OCI-LY7 (cell line): Measurements from ENCODE around the gene ADCY1.

Source experiments
- EZH2phosphoT487 ChIP-seq: fragments of 200-600 bp; sonication (generic); IDR thresholded peaks from 2 replicates; pipeline ENCODE4 v1.6.1; 2018; ENCODE audit warnings: low read depth, borderline replicate concordance, mild to moderate bottlenecking, mixed run types, antibody characterized with exemption, low read length, moderate library complexity, mixed read lengths
- TF ChIP-seq, protein P1 (sequence below): fragments of 200-600 bp; sonication (generic); conservative IDR thresholded peaks from 2 replicates; pipeline ENCODE4 v1.5.1; 2014; ENCODE audit warnings: mild to moderate bottlenecking, antibody characterized with exemption, low read length, moderate library complexity, mixed read lengths

DNA sequence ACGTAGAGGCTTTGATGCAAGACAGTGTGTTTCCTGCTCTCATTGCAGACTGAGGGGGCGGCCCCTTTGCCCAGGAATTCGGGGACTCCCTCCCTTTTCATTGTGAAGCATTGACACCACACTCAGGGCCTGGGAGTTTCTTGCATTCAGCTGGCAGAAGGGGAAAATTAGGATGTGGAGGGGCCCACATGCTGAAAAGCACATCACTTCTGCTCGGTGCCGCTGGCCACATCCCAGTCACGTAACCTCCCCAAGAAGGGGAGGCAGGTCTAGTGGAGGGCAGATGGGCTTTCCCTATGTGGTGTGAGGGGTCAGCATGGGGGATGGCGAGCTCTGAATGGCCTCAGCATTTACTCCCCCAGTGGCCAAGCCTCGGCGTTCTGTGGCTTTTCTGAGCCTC, 47.9 kb downstream of the ADCY1 start:
- TF ChIP-seq, protein P1, sequence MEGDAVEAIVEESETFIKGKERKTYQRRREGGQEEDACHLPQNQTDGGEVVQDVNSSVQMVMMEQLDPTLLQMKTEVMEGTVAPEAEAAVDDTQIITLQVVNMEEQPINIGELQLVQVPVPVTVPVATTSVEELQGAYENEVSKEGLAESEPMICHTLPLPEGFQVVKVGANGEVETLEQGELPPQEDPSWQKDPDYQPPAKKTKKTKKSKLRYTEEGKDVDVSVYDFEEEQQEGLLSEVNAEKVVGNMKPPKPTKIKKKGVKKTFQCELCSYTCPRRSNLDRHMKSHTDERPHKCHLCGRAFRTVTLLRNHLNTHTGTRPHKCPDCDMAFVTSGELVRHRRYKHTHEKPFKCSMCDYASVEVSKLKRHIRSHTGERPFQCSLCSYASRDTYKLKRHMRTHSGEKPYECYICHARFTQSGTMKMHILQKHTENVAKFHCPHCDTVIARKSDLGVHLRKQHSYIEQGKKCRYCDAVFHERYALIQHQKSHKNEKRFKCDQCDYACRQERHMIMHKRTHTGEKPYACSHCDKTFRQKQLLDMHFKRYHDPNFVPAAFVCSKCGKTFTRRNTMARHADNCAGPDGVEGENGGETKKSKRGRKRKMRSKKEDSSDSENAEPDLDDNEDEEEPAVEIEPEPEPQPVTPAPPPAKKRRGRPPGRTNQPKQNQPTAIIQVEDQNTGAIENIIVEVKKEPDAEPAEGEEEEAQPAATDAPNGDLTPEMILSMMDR, result no peak
- no peak for TF ChIP-seq EZH2phosphoT487
